ENCODE data around the gene MACROH2A2. TPM values are rescaled to one million over a fixed set of nuclear protein-coding genes. Genes with fewer than 3 reads are reported as not detected.

MACROH2A2 gene
- total and polyA plus RNA-seq, 10 of the 15 experiments (the other 5 are each of a cell fraction or from before 2014, with no cell fraction given): 0.14 to 0.24 TPM; not detected in 8

DNA sequence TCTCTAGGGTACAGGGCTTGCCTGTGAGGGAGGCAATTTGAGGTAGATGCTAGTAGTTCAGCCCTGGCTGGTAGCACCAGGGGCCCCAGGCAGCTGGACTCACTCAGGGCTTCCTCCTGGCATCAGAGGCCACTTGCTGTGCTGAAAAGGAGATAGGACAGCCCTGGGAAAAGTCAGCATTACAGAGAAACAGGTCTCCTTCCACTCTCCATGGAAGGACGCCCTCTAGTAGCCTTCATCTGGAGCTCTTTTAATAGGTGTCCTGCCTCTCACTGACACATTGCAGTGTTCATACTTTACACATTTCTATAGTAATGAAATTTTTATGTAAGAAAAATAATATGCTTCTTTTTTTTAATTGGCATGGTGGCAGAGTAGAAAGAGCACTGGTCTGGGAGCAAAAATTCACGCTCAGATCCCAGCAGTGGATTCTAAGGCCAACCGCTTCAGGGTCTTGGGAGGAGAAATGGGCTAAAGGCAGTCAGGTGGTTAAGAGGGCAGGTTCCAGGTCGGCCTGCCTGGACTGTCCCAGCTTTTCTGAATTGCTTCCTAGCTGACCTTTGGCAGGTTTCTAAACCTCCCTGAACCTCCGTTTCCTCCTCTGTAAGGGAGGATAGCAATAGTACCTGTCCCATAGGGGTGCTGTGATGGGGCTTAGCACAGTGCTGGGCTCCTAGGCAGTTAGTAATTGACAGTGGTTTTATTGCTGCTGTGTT is 44.2 kb downstream of the MACROH2A2 start (continued):
- no peak for TF ChIP-seq RAD21 (IDR thresholded peaks at IDR 0.05; ENCODE audit: insufficient read depth, low read depth, low read length)
- TF ChIP-seq ESRRA (IDR thresholded peaks at IDR 0.05; ENCODE audit: low read length): no peak
- no peak for TF ChIP-seq HDAC6 (IDR thresholded peaks at IDR 0.05; ENCODE audit: unreplicated experiment)
- TF ChIP-seq SREBF2 (IDR thresholded peaks at IDR 0.05; ENCODE audit: low read length): no peak
- TF ChIP-seq, protein P1, sequence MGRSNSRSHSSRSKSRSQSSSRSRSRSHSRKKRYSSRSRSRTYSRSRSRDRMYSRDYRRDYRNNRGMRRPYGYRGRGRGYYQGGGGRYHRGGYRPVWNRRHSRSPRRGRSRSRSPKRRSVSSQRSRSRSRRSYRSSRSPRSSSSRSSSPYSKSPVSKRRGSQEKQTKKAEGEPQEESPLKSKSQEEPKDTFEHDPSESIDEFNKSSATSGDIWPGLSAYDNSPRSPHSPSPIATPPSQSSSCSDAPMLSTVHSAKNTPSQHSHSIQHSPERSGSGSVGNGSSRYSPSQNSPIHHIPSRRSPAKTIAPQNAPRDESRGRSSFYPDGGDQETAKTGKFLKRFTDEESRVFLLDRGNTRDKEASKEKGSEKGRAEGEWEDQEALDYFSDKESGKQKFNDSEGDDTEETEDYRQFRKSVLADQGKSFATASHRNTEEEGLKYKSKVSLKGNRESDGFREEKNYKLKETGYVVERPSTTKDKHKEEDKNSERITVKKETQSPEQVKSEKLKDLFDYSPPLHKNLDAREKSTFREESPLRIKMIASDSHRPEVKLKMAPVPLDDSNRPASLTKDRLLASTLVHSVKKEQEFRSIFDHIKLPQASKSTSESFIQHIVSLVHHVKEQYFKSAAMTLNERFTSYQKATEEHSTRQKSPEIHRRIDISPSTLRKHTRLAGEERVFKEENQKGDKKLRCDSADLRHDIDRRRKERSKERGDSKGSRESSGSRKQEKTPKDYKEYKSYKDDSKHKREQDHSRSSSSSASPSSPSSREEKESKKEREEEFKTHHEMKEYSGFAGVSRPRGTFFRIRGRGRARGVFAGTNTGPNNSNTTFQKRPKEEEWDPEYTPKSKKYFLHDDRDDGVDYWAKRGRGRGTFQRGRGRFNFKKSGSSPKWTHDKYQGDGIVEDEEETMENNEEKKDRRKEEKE (IDR thresholded peaks at IDR 0.05): no peak
- TF ChIP-seq BACH1 (IDR thresholded peaks at IDR 0.05; ENCODE audit: borderline replicate concordance): no peak

DNA sequence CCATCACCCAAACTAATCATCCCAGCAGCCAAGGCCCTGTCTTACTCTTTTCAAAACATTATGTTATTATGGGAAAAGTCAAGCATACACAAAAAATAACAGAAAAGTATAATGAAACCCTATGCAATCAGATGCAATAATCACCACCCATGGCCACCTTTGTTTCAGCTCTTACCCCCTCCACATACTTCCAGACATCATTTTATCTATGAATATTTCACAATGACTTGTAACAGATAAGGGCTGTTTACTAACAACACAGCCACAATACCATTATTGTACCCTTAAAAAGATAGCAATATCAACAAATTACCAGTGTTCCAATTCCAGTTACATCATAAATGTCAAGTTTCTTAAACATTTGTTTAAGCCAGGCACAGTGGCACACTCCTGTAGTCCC is 44.8 kb downstream of the MACROH2A2 start:
- Histone ChIP-seq H3K36me3 (ENCODE audit: control insufficient read depth in 2 of 2, insufficient read depth in 2 of 2, low read length in 1 of 2) (no peaks in the 10 kb centered on the region), H4K20me1 (ENCODE audit: control insufficient read depth, insufficient read depth) (no peaks in the 10 kb centered on the region), H3K79me2 (ENCODE audit: control insufficient read depth, insufficient read depth, low read length) (no peaks in the 10 kb centered on the region), H3K27ac (ENCODE audit: control insufficient read depth, insufficient read depth) (no peak overlapping the region), H2AFZ (ENCODE audit: control insufficient read depth, low read depth, low read length) (no peak overlapping the region), H3K4me3 (no peak overlapping the region), H3K27me3 (replicated peaks in 1 of 2; ENCODE audit: control insufficient read depth in 2 of 2, insufficient read depth in 2 of 2, low read length in 1 of 2) (no peaks in the 10 kb centered on the region; a peak in 1 of 4 replicates), H3K9ac (ENCODE audit: control insufficient read depth, insufficient read depth, low read length) (no peak overlapping the region), H3K9me3 (replicated peaks; ENCODE audit: control insufficient read depth, insufficient read depth, low read length) (no peaks in the 10 kb centered on the region), H3K4me1 (ENCODE audit: control insufficient read depth, insufficient read depth, low read length) (peaks cover 7% of the 10 kb centered on the region; the same call in 1 of the 2 replicates), H3K4me2 (ENCODE audit: control insufficient read depth, insufficient read depth) (no peak overlapping the region)
- ChIA-PET RAD21 (ENCODE audit: unreplicated experiment) (no interaction called here), POLR2A (no interaction called here), SMC1A (ENCODE audit: uncharacterized antibody, unreplicated experiment) (interaction anchor here (1.0 kb wide), 1 partner anchor 10 kb away, joined by 3 read pairs; no protein-coding TSS in a partner anchor), CTCF (interaction anchor here (1.3 to 5.8 kb wide), 3 partner anchors 10 to 19 kb away, joined by 3 to 58 read pairs (median 21); no protein-coding TSS in a partner anchor)
- no peak for TF ChIP-seq ZNF24 (IDR thresholded peaks at IDR 0.05)
- TF ChIP-seq, protein P2, sequence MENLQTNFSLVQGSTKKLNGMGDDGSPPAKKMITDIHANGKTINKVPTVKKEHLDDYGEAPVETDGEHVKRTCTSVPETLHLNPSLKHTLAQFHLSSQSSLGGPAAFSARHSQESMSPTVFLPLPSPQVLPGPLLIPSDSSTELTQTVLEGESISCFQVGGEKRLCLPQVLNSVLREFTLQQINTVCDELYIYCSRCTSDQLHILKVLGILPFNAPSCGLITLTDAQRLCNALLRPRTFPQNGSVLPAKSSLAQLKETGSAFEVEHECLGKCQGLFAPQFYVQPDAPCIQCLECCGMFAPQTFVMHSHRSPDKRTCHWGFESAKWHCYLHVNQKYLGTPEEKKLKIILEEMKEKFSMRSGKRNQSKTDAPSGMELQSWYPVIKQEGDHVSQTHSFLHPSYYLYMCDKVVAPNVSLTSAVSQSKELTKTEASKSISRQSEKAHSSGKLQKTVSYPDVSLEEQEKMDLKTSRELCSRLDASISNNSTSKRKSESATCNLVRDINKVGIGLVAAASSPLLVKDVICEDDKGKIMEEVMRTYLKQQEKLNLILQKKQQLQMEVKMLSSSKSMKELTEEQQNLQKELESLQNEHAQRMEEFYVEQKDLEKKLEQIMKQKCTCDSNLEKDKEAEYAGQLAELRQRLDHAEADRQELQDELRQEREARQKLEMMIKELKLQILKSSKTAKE (IDR thresholded peaks at IDR 0.05; ENCODE audit: low read depth, poor library complexity, severe bottlenecking): no peak
- TF ChIP-seq, protein P3, sequence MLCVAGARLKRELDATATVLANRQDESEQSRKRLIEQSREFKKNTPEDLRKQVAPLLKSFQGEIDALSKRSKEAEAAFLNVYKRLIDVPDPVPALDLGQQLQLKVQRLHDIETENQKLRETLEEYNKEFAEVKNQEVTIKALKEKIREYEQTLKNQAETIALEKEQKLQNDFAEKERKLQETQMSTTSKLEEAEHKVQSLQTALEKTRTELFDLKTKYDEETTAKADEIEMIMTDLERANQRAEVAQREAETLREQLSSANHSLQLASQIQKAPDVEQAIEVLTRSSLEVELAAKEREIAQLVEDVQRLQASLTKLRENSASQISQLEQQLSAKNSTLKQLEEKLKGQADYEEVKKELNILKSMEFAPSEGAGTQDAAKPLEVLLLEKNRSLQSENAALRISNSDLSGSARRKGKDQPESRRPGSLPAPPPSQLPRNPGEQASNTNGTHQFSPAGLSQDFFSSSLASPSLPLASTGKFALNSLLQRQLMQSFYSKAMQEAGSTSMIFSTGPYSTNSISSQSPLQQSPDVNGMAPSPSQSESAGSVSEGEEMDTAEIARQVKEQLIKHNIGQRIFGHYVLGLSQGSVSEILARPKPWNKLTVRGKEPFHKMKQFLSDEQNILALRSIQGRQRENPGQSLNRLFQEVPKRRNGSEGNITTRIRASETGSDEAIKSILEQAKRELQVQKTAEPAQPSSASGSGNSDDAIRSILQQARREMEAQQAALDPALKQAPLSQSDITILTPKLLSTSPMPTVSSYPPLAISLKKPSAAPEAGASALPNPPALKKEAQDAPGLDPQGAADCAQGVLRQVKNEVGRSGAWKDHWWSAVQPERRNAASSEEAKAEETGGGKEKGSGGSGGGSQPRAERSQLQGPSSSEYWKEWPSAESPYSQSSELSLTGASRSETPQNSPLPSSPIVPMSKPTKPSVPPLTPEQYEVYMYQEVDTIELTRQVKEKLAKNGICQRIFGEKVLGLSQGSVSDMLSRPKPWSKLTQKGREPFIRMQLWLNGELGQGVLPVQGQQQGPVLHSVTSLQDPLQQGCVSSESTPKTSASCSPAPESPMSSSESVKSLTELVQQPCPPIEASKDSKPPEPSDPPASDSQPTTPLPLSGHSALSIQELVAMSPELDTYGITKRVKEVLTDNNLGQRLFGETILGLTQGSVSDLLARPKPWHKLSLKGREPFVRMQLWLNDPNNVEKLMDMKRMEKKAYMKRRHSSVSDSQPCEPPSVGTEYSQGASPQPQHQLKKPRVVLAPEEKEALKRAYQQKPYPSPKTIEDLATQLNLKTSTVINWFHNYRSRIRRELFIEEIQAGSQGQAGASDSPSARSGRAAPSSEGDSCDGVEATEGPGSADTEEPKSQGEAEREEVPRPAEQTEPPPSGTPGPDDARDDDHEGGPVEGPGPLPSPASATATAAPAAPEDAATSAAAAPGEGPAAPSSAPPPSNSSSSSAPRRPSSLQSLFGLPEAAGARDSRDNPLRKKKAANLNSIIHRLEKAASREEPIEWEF (IDR thresholded peaks at IDR 0.05; ENCODE audit: insufficient replicate concordance, low read depth, low read length): no peak
- no peak for TF ChIP-seq ESRRA (IDR thresholded peaks at IDR 0.05; ENCODE audit: low read length)
- no peak for TF ChIP-seq JUND (IDR thresholded peaks at IDR 0.05; ENCODE audit: low read depth, low read length)
- in situ Hi-C loops (cut with MboI) (no loop called here), intact Hi-C loops (cut with micrococcal nuclease; ENCODE audit: unreplicated experiment) (no loop called here)
- ATAC-seq (no peak), FAIRE-seq (no peak), DNase-seq (ENCODE audit: low read depth, low spot score) (no peak)
- BruUV-seq (replicated peaks): no TSS peak

Measured in GM12878 (cell line).